Suppressor macrophage treated with lipopolysaccharide for 1 hour (primary cell): ENCODE measurements around the gene BCL2A1.
"Not testable (repeated sequence)": the region's sequence is repeated elsewhere in the genome, so short reads cannot be mapped to it uniquely, and the experiment has no call there.

Experiments used
- DNase-seq, 3 donors: peaks; one replicate each; pipeline ENCODE4 v3.0.0-alpha.2; 2020 to 2022

The BCL2A1 gene

DNA sequence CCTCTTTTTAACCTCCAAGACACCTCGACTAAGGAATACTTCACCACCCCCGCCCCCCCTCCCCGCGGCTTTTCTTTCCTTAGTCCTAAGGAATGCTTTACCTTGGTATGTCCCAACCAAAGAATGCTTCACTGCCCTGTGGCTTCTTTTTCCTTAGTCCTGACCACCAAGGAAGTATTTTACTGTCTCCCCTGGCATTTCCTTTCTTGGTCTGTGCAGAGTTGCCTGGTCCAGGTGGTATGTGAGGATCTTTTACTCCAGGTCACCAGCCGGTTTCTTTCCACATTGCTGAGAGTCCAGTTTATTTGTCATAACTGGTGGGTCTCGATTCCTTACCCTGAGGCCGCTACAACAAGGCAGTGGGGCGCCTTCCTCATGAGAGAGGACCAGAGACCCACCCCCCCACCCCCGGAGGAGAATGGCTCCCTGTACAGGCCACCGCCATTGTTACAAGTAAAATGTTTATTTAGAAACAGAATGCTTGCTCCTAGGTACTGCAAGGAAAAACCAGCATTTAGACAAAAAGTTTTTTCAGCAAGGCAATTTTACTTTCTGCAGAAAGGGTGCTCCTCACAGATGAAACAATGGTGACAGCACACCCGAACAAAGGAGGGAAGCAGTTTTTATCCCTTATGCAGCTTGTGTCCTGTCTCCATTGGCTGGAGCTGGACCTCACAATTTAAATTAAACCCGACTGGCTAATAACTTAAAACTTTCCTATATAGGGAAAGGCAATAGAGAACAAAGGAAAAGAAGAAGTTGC lies 51.1 kb downstream of the BCL2A1 start:
- no peak for DNase-seq

DNA sequence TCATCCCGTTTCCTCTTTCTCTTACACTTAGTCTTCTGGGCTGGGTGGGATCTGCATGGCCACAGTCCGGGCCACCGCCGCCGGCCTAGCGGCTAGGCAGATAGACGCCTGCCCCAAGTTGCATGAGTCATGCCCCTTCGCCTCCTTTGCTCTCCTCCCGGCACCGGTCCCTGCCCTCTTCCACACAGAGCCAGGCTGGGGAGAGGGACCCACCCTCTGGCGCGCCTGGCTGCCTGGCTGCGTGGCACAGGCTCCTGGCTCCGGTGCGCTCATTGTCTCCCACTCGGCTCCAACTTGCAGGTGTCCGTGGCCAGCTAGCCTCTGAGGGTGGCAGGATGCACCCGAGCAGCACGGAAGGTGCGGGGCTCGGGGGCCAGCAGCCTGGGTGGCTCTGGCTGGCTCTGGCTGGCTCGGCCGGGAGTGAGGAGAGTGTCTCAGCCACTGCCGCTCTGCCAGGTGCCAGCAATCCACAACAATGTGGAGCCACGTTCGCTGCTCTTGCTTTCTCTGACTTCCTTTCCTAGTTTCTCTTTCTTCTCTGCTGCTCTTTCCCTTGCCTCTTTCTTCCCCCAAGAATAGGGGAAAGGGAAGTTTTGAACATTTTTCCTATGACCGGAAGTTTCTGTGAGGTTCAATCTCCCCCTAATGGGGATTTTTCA lies 51.8 kb downstream of the BCL2A1 start:
- no peak for DNase-seq

DNA sequence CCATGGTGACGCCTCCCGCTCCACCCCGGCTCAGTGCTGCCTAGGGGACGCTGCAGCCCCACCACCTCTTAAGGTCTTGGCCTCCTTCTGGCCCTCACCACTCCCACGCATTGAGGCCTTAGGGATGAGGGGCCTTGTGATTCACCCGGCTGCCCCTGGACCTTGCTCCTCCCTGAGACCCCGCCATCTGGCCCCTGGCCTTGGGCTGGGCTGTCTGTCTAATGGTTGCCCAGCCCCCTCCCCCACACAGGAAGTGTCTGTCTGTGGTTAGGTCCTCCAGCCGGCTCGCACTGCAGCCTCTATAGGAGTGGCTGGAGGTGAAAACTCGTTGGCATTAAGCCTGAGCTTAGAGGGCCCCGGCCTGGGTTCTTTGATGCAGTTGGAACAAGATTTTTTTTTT lies 52.7 kb downstream of the BCL2A1 start:
- no peak for DNase-seq

DNA sequence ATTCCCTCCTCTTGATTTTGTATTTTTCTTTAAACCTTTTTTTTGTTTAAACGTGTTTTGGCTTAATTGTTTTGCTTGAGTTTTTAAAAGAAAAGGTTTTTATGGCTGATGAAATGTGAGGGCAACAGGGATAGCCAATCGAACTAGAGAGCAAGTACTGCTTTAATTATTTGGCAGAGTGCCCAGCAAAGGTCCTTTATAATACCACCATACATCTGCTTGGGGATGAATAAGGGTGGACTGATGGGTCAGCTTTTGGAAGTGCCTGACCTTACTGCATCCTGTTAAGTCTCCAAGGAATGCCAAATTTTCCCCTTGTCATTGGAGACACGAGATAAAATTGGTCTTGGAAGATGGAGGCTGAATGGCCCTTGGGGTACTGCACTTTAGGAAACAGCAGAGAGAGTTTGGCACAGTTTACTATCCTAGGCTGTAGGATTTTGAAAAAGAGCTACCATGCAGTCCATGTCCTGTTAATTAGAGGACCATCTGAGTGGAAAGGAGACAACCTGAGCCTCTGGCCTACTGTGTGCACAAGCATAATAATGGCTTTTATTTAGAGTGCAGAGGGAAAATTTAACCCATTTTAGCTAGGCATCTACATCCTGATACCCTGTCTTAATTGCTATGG lies 54.4 kb downstream of the BCL2A1 start:
- DNase-seq: no peak

DNA sequence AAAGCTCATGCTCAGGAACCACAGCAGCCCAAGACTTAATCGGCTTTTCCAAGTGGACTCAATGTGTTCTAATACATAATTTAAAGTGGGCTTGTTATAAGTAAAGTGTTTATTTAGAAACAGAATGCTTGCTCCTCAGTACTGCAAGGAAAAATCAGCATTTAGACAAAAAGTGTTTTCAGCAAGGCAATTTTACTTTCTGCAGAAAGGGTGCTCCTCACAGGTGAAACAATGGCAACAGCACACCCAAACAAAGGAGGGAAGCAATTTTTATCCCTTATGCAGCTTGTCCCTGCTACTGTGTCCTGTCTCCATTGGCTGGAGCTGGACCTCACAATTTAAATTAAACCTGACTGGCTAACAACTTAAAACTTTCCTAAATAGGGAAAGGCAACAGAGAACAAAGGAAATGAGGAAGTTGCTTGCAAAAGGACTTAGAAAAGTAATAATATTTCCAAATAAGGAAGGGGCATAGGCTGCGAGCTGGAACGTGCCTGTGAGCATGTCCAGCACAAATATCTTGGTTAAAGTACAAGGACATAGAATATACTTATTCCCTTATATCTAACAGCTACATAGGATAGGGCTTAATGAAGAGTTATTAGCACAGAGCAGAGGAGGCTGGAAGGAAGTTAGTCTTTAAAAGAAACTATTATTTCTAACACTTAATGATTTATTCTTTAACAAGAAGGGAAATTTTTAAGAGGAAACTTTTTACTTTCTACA lies 55.1 kb downstream of the BCL2A1 start:
- not testable (repeated sequence) for DNase-seq

DNA sequence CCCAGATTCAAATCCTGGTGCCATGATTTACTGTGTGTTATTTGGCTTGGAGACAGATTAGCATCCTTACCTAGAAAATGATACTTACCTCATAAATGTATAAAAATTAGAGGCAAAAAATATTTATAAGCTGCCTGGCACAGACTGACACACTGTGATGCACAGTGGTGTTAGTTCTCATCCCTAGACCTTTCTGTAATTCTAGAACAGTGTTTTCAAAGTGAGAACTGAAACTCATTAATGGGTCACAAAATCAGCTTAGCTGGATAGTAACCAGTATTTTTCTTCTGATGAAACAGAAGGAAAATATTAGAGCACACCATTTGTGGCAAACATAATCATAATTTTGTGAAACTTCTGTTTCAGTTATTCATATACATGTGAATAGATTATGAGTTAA lies 56.3 kb downstream of the BCL2A1 start:
- no peak for DNase-seq
